GM18868 (cell line): Measurements from ENCODE around the gene CAV3.
A peak's percentile ranks its signal among the peaks of the same experiment; 100 is the strongest.
"Not testable (repeated sequence)": the region's sequence is repeated elsewhere in the genome, so short reads cannot be mapped to it uniquely, and the experiment has no call there.

ENCODE experiments used
- ATAC-seq: cut with Tn5 transposase; IDR thresholded peaks from one replicate; pipeline ENCODE4 v1.9.1; 2021; ENCODE audit warnings: mild to moderate bottlenecking, moderate library complexity; ENCODE audit not compliant: unreplicated experiment

Gene CAV3

GRCh38 chr3:8733332-8734094, at the start of gene CAV3:
Gene CAV3, plus strand, starts transcription at chr3:8733802. Its CDS starts 75 bp downstream, at chr3:8733877.
- ATAC-seq, result no peak

DNA sequence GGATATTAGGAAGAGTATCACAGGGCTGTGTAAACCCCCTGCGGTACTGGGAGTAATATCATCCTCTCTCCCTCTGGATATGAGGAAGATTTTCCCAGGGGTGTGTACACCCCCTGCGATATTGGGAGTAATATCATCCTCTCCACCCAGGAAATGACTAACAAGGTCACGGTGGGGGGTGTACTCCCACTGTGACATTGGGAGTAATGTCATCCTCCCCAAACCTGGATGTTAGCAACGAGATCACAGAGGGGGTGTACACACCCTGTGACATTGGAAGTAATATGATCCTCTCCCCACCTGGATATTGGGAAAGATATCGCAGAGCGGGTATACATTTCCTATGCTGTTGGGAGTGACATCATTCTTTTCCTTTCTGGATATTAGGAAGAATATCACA, 48.6 kb upstream of the CAV3 start:
- ATAC-seq, result not testable (repeated sequence)

DNA sequence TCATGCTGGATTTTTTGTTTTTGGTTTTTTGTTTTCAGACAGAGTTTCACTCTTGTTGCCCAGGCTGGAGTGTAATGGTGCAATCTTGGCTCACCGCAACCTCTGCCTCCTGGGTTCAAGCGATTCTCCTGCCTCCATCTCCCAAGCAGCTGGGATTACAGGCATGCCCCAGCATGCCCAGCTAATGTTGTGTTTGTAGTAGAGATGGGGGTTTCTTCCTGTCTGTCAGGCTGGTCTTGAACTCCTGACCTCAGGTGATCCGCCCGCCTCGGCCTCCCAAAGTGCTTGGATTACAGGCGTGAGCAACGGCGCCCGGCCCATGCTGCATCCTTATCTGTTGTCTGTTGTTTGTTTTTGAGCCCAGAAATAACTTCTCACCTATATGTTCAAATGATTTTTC, 42.3 kb upstream of the CAV3 start:
- not testable (repeated sequence) for ATAC-seq

DNA sequence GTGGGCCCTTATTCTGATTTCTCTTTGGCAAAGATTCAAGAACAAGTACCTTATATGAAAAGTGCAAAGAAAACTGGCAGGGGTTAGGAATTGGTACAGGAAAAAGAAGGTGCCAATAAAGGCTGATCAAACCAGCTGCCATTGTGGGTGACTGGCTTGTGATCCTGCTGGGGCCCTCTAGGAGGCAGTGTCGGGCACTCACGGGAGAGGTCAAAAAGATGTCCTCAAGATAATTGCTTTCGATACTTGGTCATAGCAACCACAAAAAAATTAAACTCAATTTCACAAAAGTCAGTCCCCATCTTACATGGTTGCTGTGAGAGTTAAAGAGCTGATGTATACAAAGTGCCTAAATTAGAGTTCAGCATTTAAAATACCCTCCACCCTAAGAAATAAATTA, 31.0 kb upstream of the CAV3 start:
- ATAC-seq, result no peak

GRCh38 chr3:8705575-8705974, 28.0 kb upstream of the CAV3 start:
- ATAC-seq, result no peak

DNA sequence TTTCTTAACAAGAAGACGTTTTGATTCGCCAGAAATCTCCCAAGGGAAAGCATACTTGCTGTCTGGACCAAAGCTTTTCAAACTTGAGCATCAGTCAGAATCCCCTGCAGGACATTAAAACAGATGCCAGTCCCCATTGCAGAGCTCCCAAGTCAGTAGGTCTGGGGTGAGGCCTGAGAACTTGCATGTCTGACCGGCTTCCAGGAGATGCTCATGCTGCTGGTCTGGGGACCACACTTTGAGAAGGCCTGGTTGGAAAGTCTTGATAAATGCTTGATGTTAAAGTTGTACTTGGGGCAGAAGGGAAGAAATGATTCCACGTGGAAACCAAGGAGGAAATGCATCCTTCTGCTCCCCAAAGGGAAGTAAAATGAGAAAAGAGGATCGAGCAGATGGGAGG, 24.3 kb upstream of the CAV3 start:
- ATAC-seq, result no peak

- ATAC-seq, result no peak
Observed at GRCh38 chr3:8709801-8710507, 23.6 kb upstream of the CAV3 start.

GRCh38 chr3:8712045-8712907, 21.3 kb upstream of the CAV3 start:
- ATAC-seq, result no peak

DNA sequence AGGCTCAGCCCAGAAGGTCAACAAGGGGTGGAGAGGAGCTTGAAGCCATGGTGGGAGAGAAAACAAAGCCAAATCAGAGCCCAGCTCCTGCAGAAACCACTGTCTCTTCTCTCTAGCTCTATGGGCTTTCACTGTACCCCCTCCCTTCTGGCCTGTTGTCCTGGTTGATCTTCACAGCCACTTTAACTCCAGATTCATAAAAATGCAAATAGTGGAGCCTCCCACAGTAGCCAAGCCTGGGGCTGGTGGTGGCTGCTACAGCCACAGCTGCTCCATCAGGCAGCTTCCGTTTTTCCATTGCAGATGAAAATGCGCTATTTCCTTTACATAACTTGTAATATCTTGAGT, 20.7 kb upstream of the CAV3 start:
- ATAC-seq, result no peak

DNA sequence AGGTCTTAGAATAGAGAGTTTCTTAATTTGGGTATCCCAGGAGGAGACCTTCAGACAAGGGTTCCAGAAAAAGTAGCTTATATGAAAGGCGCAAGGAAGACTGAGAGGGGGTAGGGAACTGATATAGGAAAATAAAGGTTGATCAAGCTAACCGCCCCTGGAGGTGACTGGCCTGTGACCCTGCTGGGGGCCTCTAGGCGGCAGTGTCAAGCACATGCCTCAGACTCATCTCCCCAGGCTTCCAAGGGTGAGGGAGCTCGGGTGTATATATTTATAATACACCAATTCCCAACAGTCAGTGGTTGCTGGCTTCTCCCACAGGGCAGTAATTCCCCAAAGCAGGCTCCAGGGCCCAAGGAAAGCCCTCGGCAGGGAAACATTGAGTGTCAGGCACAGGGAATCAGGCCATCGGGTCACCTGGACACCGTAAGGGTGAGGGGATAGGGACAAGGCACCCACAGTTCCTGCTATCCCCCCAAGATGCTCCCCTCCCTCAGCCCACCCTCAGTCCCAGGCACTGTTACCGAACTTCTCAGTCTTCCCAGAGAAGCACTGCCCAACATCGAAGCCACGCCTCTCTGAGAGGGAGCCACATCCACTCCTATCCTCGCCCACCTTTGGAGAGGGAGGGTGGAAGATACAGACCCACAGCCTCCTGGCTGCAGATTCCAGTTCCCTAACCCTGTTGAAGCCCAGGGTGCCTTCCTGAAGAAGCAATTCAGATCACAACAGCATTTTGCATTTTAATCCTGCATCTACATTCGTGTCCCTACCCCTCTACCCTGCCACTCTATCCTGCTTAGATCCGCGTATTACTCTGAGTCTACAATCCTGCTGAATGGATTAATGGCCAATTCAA, 19.5 kb upstream of the CAV3 start:
- peak; percentile 93 for ATAC-seq

- not testable (repeated sequence) for ATAC-seq
Observed at GRCh38 chr3:8715757-8716156, 17.8 kb upstream of the CAV3 start.

GRCh38 chr3:8722808-8723207, 10.8 kb upstream of the CAV3 start:
- ATAC-seq, result no peak

DNA sequence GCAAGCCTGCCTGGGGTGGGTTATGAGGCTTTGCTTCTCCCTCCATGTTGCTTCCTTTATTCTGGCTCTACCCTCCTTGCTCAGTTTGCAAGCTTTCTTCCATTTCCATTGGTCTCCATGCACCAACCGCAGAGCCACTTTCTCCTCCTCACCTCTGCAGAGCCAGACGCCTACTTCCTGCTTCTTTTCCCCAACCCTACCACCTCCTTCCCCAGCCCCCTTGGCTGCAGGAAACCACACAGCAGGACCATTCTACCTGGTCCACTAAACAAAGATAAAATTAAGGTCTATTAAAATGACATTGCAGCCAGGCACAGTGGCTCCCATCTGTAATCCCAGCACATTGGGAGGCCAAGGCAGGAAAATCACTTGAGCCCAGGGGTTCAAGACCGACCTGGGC, 10.0 kb upstream of the CAV3 start:
- ATAC-seq, result no peak

- no peak for ATAC-seq
Observed at GRCh38 chr3:8724108-8724752, 9.4 kb upstream of the CAV3 start.

GRCh38 chr3:8727605-8728512, 5.7 kb upstream of the CAV3 start:
- no peak for ATAC-seq

DNA sequence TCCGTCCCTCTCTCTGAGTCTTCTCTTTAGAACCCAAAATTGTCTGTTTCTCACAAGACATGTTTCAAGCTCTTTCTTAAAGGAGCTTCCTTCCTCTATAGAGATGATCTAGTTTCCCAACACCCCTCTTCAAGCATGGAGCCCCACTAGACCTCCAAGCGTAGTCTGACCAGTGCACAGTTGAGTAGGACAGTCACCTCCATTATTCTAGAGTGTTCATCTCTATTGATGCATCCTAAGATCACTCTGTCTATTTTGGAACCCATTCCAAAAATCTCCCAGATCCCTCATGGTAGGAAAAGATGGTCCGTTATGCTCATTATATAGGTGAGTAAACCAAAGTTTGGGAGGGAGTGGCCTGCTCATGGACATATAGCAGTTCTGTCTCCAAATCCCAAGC, 4.1 kb upstream of the CAV3 start:
- no peak for ATAC-seq

- no peak for ATAC-seq
Observed at GRCh38 chr3:8730656-8731055, 2.9 kb upstream of the CAV3 start.

- ATAC-seq, result no peak
Observed at GRCh38 chr3:8732413-8732812, 1.2 kb upstream of the CAV3 start.
